Measurements from ENCODE around the gene TRPT1. TPM values are rescaled to one million over a fixed set of nuclear protein-coding genes. Genes with fewer than 3 reads are reported as not detected.

Gene TRPT1
- total RNA-seq, 2 experiments from 2014 or later, result 11.3 to 11.5 TPM

DNA sequence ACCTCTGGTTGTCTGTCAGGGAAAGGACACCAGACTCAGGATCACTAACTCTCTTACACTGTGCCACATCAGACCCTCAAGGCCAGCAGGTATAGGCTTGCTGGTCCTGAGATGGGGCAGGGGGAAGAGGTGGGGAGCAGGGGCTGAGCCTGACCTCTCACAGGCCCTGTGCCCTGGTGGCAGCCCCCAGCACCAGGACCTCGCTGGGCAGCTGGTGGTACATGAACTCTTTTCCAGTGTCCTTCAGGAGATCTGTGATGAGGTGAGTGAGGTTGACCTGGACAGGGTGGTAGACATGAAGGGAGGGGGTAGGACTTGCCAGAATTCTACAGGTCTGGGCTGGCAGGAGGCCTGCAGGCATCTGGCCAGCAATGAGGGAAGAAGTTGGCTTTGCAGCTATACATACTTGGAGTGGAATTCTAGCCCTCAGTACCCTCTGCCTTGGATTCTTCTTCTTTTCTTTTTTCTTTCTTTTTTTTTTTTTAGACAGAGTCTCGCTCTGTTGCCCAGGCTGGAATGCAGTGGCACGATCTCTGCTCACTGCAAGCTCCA, 1.5 kb upstream of the TRPT1 start:
- H3K9me3 ChIP-seq (ENCODE audit: control insufficient read depth in 1 of 2, insufficient read depth in 1 of 2, low read length in 2 of 2), result no peaks in the 10 kb centered on the region
- CTCF ChIA-PET, result interaction anchor here (1.2 to 3.4 kb wide), 4 partner anchors 9 to 24 kb away, joined by 3 to 15 read pairs (median 6); partner anchors contain the start of genes FERMT3 and PLCB3
- H3K27ac ChIP-seq (ENCODE audit: low read depth in 1 of 2, low read length in 2 of 2), result peak overlapping the region; percentile 77 to 87
- peaks cover 73% of the 10 kb centered on the region for H3K4me1 ChIP-seq (ENCODE audit: insufficient read depth, low read length)
- H3K36me3 ChIP-seq (ENCODE audit: insufficient read depth, low read length), result peaks cover 16% of the 10 kb centered on the region
- no peaks in the 10 kb centered on the region for H3K36me3 Mint-ChIP-seq (ENCODE audit: low read depth)
- peak overlapping the region; percentile 99 for H3K4me3 ChIP-seq (ENCODE audit: low read length)
- no peak for ATAC-seq (ENCODE audit: poor library complexity)
- intact Hi-C loops (cut with DNase I, micrococcal nuclease), result loop anchor here in 1 of 2 experiments (2.0 kb wide), 1 partner anchor 13 kb away; the partner anchor contains the start of gene FKBP2
- no peaks in the 10 kb centered on the region for H3K9me3 Mint-ChIP-seq
- peak overlapping the region; percentile 80 for H3K27ac Mint-ChIP-seq
- no peaks in the 10 kb centered on the region for H3K27me3 Mint-ChIP-seq
- DNase-seq, result no peak
- H3K27me3 ChIP-seq (ENCODE audit: control insufficient read depth in 1 of 2, insufficient read depth in 2 of 2, low read length in 2 of 2), result no peaks in the 10 kb centered on the region
- POLR2A ChIA-PET, result interaction anchor here (1.4 to 6.3 kb wide), 7 partner anchors 9 to 74 kb away, joined by 6 to 116 read pairs (median 22); partner anchors contain the start of genes FERMT3, FKBP2, PPP1R14B and STIP1
- peaks cover 50% of the 10 kb centered on the region for H3K4me1 Mint-ChIP-seq (ENCODE audit: low read depth)
- TF ChIP-seq, protein P1, sequence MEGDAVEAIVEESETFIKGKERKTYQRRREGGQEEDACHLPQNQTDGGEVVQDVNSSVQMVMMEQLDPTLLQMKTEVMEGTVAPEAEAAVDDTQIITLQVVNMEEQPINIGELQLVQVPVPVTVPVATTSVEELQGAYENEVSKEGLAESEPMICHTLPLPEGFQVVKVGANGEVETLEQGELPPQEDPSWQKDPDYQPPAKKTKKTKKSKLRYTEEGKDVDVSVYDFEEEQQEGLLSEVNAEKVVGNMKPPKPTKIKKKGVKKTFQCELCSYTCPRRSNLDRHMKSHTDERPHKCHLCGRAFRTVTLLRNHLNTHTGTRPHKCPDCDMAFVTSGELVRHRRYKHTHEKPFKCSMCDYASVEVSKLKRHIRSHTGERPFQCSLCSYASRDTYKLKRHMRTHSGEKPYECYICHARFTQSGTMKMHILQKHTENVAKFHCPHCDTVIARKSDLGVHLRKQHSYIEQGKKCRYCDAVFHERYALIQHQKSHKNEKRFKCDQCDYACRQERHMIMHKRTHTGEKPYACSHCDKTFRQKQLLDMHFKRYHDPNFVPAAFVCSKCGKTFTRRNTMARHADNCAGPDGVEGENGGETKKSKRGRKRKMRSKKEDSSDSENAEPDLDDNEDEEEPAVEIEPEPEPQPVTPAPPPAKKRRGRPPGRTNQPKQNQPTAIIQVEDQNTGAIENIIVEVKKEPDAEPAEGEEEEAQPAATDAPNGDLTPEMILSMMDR (IDR thresholded peaks at IDR 0.05), result no peak
- H3K4me3 Mint-ChIP-seq, result peak overlapping the region; percentile 97

DNA sequence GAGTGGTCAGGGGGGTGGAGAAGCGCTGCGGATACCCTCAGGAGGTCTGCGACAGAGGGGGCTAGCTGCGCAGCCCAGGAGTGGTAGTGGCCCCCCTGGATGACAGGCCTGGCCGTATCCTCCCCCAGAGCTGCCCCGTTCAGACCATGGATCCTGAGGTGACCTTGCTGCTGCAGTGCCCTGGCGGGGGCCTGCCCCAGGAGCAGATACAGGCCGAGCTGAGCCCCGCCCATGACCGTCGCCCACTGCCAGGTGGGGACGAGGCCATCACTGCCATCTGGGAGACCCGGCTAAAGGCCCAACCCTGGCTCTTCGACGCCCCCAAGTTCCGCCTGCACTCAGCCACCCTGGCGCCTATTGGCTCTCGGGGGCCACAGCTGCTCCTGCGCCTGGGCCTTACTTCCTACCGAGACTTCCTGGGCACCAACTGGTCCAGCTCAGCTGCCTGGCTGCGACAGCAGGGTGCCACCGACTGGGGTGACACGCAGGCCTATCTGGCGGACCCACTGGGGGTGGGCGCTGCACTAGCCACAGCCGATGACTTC, 593 bp upstream of the TRPT1 start:
- Mint-ChIP-seq H3K9me3 (no peaks in the 10 kb centered on the region), H3K27me3 (no peaks in the 10 kb centered on the region), H3K36me3 (ENCODE audit: low read depth) (no peaks in the 10 kb centered on the region), H3K4me1 (ENCODE audit: low read depth) (peaks cover 42% of the 10 kb centered on the region), H3K27ac (peak overlapping the region; percentile 80), H3K4me3 (peak overlapping the region; percentile 97)
- DNase-seq, result peak in 11 of 14 experiments; percentile 27 to 77 (median 51)
- CTCF ChIA-PET, result interaction anchor here (0.9 to 3.4 kb wide), 10 partner anchors 10 to 78 kb away, joined by 3 to 15 read pairs (median 4); partner anchors contain the start of genes ESRRA, FERMT3, PLCB3 and PPP1R14B
- Histone ChIP-seq H3K27me3 (ENCODE audit: control insufficient read depth in 1 of 2, insufficient read depth in 2 of 2, low read length in 2 of 2) (no peaks in the 10 kb centered on the region), H3K4me3 (ENCODE audit: low read length) (peak overlapping the region; percentile 99), H3K4me1 (ENCODE audit: insufficient read depth, low read length) (peaks cover 64% of the 10 kb centered on the region), H3K36me3 (ENCODE audit: insufficient read depth, low read length) (peaks cover 20% of the 10 kb centered on the region), H3K9me3 (ENCODE audit: control insufficient read depth in 1 of 2, insufficient read depth in 1 of 2, low read length in 2 of 2) (no peaks in the 10 kb centered on the region), H3K27ac (ENCODE audit: low read depth in 1 of 2, low read length in 2 of 2) (peak overlapping the region; percentile 77 to 87)
- ATAC-seq (ENCODE audit: poor library complexity), result peak; percentile 18
- intact Hi-C loops (cut with DNase I, micrococcal nuclease), result loop anchor here (1.0 to 2.0 kb wide), 3 partner anchors 14 to 40 kb away; partner anchors contain the start of genes FERMT3 (in 1 of the 2), FKBP2 (in 1 of the 2) and STIP1 (in 1 of the 2)
- TF ChIP-seq, protein P1 (IDR thresholded peaks at IDR 0.05), result no peak
- POLR2A ChIA-PET, result interaction anchor here (1.0 to 6.3 kb wide), 17 partner anchors 9 to 1394 kb away, joined by 3 to 116 read pairs (median 7); partner anchors contain the start of genes BAD, CCDC88B, FERMT3 and FKBP2

DNA sequence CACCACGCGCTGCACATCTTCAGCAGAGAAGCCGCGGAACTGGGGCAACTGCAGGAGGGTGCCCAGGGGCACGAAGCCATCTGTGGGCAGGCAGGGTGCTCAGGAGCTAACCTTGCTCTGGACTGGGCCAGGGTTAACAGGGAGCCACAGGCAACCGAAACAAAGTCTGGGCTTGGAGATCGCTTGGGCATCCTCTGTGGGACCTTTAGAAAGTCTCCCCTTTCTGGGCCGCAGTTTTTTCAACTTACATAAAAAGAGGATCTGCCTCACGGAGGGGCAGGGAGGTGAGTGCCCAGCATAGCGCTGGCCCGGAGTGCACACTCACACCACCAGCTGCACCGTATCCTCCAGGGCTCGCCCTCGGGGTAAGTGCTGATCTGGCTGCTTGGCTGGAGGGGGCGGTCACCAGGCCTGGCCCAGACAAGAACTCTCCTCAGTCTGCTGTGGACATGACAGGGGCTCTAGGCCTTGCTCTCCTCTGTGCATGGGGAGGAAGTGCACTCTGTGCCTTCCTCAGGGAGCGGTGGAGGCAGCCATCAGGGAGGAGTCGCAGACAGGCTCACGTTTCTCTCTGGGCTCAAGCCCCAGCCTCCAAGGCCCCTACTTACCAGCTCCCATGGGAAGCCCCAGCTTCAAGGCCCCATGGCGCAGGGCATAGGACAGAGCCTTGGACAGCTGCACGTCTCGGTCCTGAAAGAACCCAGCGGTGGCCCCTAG, 937 bp downstream of the TRPT1 start:
- H3K4me1 Mint-ChIP-seq (ENCODE audit: low read depth), result peaks cover 34% of the 10 kb centered on the region
- Histone ChIP-seq H3K27ac (ENCODE audit: low read depth in 1 of 2, low read length in 2 of 2) (peak overlapping the region; percentile 77), H3K9me3 (ENCODE audit: control insufficient read depth in 1 of 2, insufficient read depth in 1 of 2, low read length in 2 of 2) (no peaks in the 10 kb centered on the region), H3K4me1 (ENCODE audit: insufficient read depth, low read length) (peaks cover 51% of the 10 kb centered on the region), H3K36me3 (ENCODE audit: insufficient read depth, low read length) (peaks cover 32% of the 10 kb centered on the region), H3K27me3 (ENCODE audit: control insufficient read depth in 1 of 2, insufficient read depth in 2 of 2, low read length in 2 of 2) (no peaks in the 10 kb centered on the region), H3K4me3 (ENCODE audit: low read length) (peak overlapping the region; percentile 99)
- peak overlapping the region; percentile 87 for H3K27ac Mint-ChIP-seq
- H3K9me3 Mint-ChIP-seq, result no peaks in the 10 kb centered on the region
- TF ChIP-seq, protein P1 (IDR thresholded peaks at IDR 0.05), result no peak
- DNase-seq, result peak in 2 of 14 experiments; percentile 7 to 35
- ChIA-PET CTCF (interaction anchor here (0.8 to 3.4 kb wide), 5 partner anchors 10 to 80 kb away, joined by 3 to 15 read pairs (median 5); partner anchors contain the start of genes ESRRA and STIP1), POLR2A (interaction anchor here (1.4 to 6.3 kb wide), 7 partner anchors 16 to 60 kb away, joined by 6 to 116 read pairs (median 22); partner anchors contain the start of genes BAD, FERMT3, FKBP2 and PPP1R14B)
- peaks cover 9% of the 10 kb centered on the region for H3K36me3 Mint-ChIP-seq (ENCODE audit: low read depth)
- peak overlapping the region; percentile 97 for H3K4me3 Mint-ChIP-seq
- no peak for ATAC-seq (ENCODE audit: poor library complexity)
- no peaks in the 10 kb centered on the region for H3K27me3 Mint-ChIP-seq
- intact Hi-C loops (cut with DNase I, micrococcal nuclease), result loop anchor here in 1 of 2 experiments (2.0 kb wide), 1 partner anchor 18 kb away; the partner anchor contains the start of gene FERMT3
